A549 (cell line): ENCODE results near the gene COL7A1. TPM values are rescaled to one million over a fixed set of nuclear protein-coding genes. Genes with fewer than 3 reads are reported as not detected.

Source experiments
- ATAC-seq, 2 experiments: fragments of 200-7000 bp in 1 of 2; fragments of >200 bp in 1 of 2; cut with Nextera tagmentation in 1 of 2; cut with Tn5 transposase in 1 of 2; 3 replicates each; pipeline versions ENCODE4 v1.8.0 to v1.9.1; 2018 to 2020; ENCODE audit warnings: mild to moderate bottlenecking in 1 of 2, moderate library complexity in 1 of 2
- CTCF ChIA-PET: fragments of 300-600 bp; sonication (Branson Sonifier 250); formaldehyde crosslinking; extraction: SDS; loops from one replicate; lab custom pipeline; 2021; ENCODE audit warnings: antibody characterized with exemption, inconsistent platforms; lab: Yijun Ruan, JAX
- POLR2A ChIA-PET: fragments of 350-600 bp; formaldehyde crosslinking; extraction: SDS; loops from one replicate; lab custom pipeline; 2021; ENCODE audit warnings: antibody characterized with exemption, inconsistent platforms; lab: Yijun Ruan, JAX
- DNase-seq, 2 experiments: peaks; one replicate each; pipeline versions ENCODE4 v3.0.0 to v3.0.0-alpha.2; 2011 to 2016; ENCODE audit warnings: low read depth in 1 of 2, low spot score in 1 of 2
- FAIRE-seq: peaks from 2 replicates; lab custom pipeline; 2011; peaks lifted over from hg19 to GRCh38; lab: Jason Lieb, UNC
- H3K27ac ChIP-seq, 2 experiments: fragments of >200 bp; sonication (Bioruptor Twin); formaldehyde crosslinking; 3 replicates each; pipeline ENCODE4 v1.5.1; 2016 to 2017
- H3K4me1 ChIP-seq: fragments of >200 bp; sonication (Bioruptor Twin); formaldehyde crosslinking; 3 replicates; pipeline ENCODE4 v1.6.1; 2016
- H3K4me2 ChIP-seq: fragments of >200 bp; sonication (Bioruptor Twin); formaldehyde crosslinking; 3 replicates; pipeline ENCODE4 v1.6.1; 2016
- H3K4me3 ChIP-seq: fragments of >200 bp; sonication (Bioruptor Twin); formaldehyde crosslinking; 3 replicates; pipeline ENCODE4 v1.5.1; 2016
- H3K9me3 ChIP-seq: fragments of >200 bp; sonication (Bioruptor Twin); formaldehyde crosslinking; 3 replicates; pipeline ENCODE4 v1.6.1; 2016
- CEBPB ChIP-seq, 2 experiments: fragments of >200 bp in 1 of 2; sonication (Bioruptor Twin) in 1 of 2; formaldehyde crosslinking in 1 of 2; IDR thresholded peaks; 2 replicates each; pipeline ENCODE4 v1.6.1; 2012 to 2016
- CHD2 ChIP-seq: fragments of 150-350 bp; IDR thresholded peaks from 2 replicates; pipeline ENCODE4 v1.6.1; 2014; ENCODE audit warnings: low read length; ENCODE audit not compliant: partially characterized antibody
- EHF ChIP-seq: fragments of 250-450 bp; sonication (Bioruptor Pico); IDR thresholded peaks from 2 replicates; pipeline ENCODE4 v1.5.0; 2020; ENCODE audit warnings: mild to moderate bottlenecking
- ESRRA ChIP-seq: fragments of 150-350 bp; IDR thresholded peaks from 2 replicates; pipeline ENCODE4 v1.6.1; 2014; ENCODE audit warnings: mild to moderate bottlenecking, low read length, borderline replicate concordance
- FOSB ChIP-seq: fragments of 250-450 bp; sonication (Bioruptor Pico); IDR thresholded peaks from 2 replicates; pipeline ENCODE4 v1.5.0; 2020; ENCODE audit warnings: mild to moderate bottlenecking, moderate library complexity
- FOXS1 ChIP-seq: fragments of 250-450 bp; sonication (Bioruptor Pico); IDR thresholded peaks from 2 replicates; pipeline ENCODE4 v1.5.0; 2020; ENCODE audit warnings: mild to moderate bottlenecking, moderate library complexity
- GATA3 ChIP-seq: IDR thresholded peaks from 2 replicates; pipeline ENCODE4 v1.6.1; 2012; ENCODE audit warnings: borderline replicate concordance
- HOXA7 ChIP-seq: fragments of 250-450 bp; sonication (Bioruptor Pico); IDR thresholded peaks from 2 replicates; pipeline ENCODE4 v1.5.0; 2020; ENCODE audit warnings: mild to moderate bottlenecking, moderate library complexity
- HOXB5 ChIP-seq: fragments of 250-450 bp; sonication (Bioruptor Pico); IDR thresholded peaks from 2 replicates; pipeline ENCODE4 v1.5.0; 2020; ENCODE audit warnings: mild to moderate bottlenecking, moderate library complexity
- JUN ChIP-seq, 2 experiments: fragments of >200 bp; sonication (Bioruptor Twin); formaldehyde crosslinking; IDR thresholded peaks; 2 replicates in 1 of 2; 3 replicates in 1 of 2; pipeline ENCODE4 v1.6.1; 2016 to 2017
- JUNB ChIP-seq: fragments of >200 bp; sonication (Bioruptor Twin); formaldehyde crosslinking; IDR thresholded peaks from 2 replicates; pipeline ENCODE4 v1.6.1; 2016
- MAZ ChIP-seq: fragments of 150-350 bp; IDR thresholded peaks from 2 replicates; pipeline ENCODE4 v1.6.1; 2014; ENCODE audit warnings: antibody characterized with exemption, low read depth, low read length, borderline replicate concordance
- MYC ChIP-seq: IDR thresholded peaks from 2 replicates; pipeline ENCODE4 v1.6.1; 2012; ENCODE audit warnings: mild to moderate bottlenecking, inconsistent platforms, low read length, improper control_type of control experiment, borderline replicate concordance
- NFE2L2 ChIP-seq: fragments of 150-350 bp; conservative IDR thresholded peaks from 2 replicates; pipeline ENCODE4 v1.6.1; 2014; ENCODE audit warnings: low read length
- POLR2A ChIP-seq: IDR thresholded peaks from 2 replicates; pipeline ENCODE4 v1.6.1; 2012; ENCODE audit warnings: mild to moderate bottlenecking, low read length
- POLR2AphosphoS2 ChIP-seq: conservative IDR thresholded peaks from 2 replicates; pipeline ENCODE4 v1.6.1; 2012; ENCODE audit warnings: low read length, improper control_type of control experiment, inconsistent platforms
- RAD21 ChIP-seq, 2 experiments: fragments of >200 bp in 1 of 2; sonication (Bioruptor Twin) in 1 of 2; formaldehyde crosslinking in 1 of 2; IDR thresholded peaks in 1 of 2; conservative IDR thresholded peaks in 1 of 2; 2 replicates in 1 of 2; 3 replicates in 1 of 2; pipeline ENCODE4 v1.6.1; 2012 to 2018; ENCODE audit warnings: inconsistent platforms in 1 of 2
- RCOR1 ChIP-seq: fragments of 150-350 bp; IDR thresholded peaks from 2 replicates; pipeline ENCODE4 v1.6.1; 2014; ENCODE audit warnings: antibody characterized with exemption, low read length, low read depth
- RFX5 ChIP-seq: fragments of 450-650 bp; IDR thresholded peaks from 2 replicates; pipeline ENCODE4 v1.7.1; 2014; ENCODE audit warnings: antibody characterized with exemption, mild to moderate bottlenecking, moderate library complexity
- RNF2 ChIP-seq: fragments of 200-600 bp; sonication (generic); IDR thresholded peaks from 2 replicates; pipeline ENCODE4 v1.6.1; 2016; ENCODE audit warnings: low read depth, mild to moderate bottlenecking, antibody characterized with exemption, moderate library complexity, borderline replicate concordance
- SMC3 ChIP-seq: fragments of >200 bp; sonication (Bioruptor Twin); formaldehyde crosslinking; IDR thresholded peaks from 3 replicates; pipeline ENCODE4 v1.6.1; 2018; ENCODE audit warnings: inconsistent platforms
- WGBS: methylation state at CpG from one replicate; pipeline ENCODE4 v1.1.6; 2017; ENCODE audit errors: missing lambda C conversion rate; 5-methylcytosine and 5-hydroxymethylcytosine counted together
- polyA plus RNA-seq, 4 experiments: library from polyadenylated mRNA; depleted of rRNA in 3 of 4; stranded (reverse); fragments of >200 nt; fragmentation: RNase III in 1 of 4; extraction: RNeasy Plus Mini Kit Qiagen cat#74134 plus additional on column Dnase treatment in 1 of 4; gene quantifications; 2 replicates in 3 of 4; 3 replicates in 1 of 4; pipeline ENCODE4 v1.2.3, GENCODE V29; 2011 to 2017
- TF ChIP-seq, protein P1 (sequence below): fragments of >200 bp; sonication (Bioruptor Twin); formaldehyde crosslinking; IDR thresholded peaks from 3 replicates; pipeline ENCODE4 v1.6.1; 2016
- TF ChIP-seq, protein P2 (sequence below): fragments of 150-350 bp; IDR thresholded peaks from 2 replicates; pipeline ENCODE4 v1.6.1; 2014; ENCODE audit warnings: low read depth, mild to moderate bottlenecking, low read length
- TF ChIP-seq, protein P3 (sequence below): IDR thresholded peaks from 2 replicates; pipeline ENCODE4 v1.6.1; 2012; ENCODE audit warnings: low read depth, borderline replicate concordance
- TF ChIP-seq, protein P4 (sequence below): fragments of 450-650 bp; IDR thresholded peaks from 2 replicates; pipeline ENCODE4 v1.6.1; 2014; ENCODE audit warnings: antibody characterized with exemption
- TF ChIP-seq, protein P5 (sequence below): fragments of >200 bp; sonication (Bioruptor Twin); formaldehyde crosslinking; IDR thresholded peaks from 2 replicates; pipeline ENCODE4 v1.6.1; 2016

Gene COL7A1
- polyA plus RNA-seq, 2 of the 4 experiments (the other 2 are of a cell fraction): 36.5 to 240 TPM

DNA sequence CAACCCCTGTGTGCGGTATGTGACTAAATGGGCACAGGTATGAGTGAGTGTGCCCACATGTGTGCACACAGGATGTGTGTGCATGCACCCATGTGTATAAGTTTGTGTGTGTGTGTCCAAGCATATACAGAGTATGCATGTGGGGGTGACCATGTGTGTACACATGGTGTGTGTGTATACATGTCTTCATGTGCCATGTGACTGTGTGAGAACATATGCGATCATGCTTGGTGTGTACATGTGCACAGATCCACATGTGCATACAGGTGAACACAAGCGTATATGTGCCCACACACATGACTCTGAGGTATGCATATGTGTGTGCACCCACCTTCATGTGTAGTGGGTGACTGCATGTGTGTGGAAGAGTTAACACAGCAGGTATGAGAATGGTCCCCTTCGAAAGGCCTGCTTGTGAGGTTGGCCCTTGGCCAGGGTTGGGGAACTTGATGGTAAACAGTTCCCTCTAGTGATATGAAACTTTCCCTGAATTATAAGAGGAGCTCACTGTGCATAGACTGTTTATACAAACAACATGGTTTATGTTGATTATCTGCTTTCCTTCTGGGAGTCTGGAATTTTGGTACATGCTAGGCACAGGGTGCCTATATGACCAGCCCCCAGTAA lies 48.8 kb downstream of the COL7A1 start:
- 87% methylated on average over 4 of the region's 4 CpGs for WGBS
- Histone ChIP-seq H3K27ac (no peak overlapping the region), H3K4me3 (no peak overlapping the region), H3K4me1 (no peaks in the 10 kb centered on the region), H3K9me3 (no peaks in the 10 kb centered on the region), H3K4me2 (no peak overlapping the region)
- POLR2A ChIA-PET: no interaction called here
- ATAC-seq: no peak
- no peak for DNase-seq
- FAIRE-seq: no peak
- CTCF ChIA-PET: interaction anchor here (0.7 kb wide), 1 partner anchor 371 kb away, joined by 3 read pairs; no protein-coding TSS in a partner anchor
- no peak for TF ChIP-seq EHF (CRISPR knock-in tag)
- TF ChIP-seq NFE2L2: no peak
- no peak for TF ChIP-seq MAZ
- TF ChIP-seq JUN (IDR thresholded peaks at IDR 0.05): no peak
- TF ChIP-seq HOXB5 (CRISPR knock-in tag): no peak

DNA sequence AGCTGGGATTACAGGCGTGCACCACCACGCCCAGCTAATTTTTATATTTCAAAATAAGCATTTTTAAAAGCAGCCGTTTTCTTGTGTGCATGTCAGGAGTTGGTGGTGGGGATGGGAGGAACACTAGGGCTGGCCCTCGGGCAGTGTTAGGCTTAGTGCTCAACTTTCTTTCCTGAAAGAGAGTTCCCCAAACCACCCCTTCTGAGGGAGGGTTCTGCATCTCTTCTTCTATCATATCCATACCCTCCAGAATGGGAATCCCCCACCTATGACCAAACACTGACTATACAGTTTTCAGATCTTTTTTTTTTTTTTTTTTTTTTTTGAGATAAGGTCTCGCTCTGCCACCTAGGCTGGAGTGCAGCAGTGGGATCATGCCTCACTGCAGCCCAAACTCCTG lies 51.0 kb downstream of the COL7A1 start:
- H3K4me2 ChIP-seq: no peak overlapping the region
- H3K9me3 ChIP-seq: no peaks in the 10 kb centered on the region
- TF ChIP-seq RCOR1 (no peak), MYC (no peak), RAD21 (conservative IDR thresholded peaks at IDR 0.05 in 1 of 2, IDR thresholded peaks at IDR 0.05 in 1 of 2) (no peak), FOXS1 (no peak), POLR2AphosphoS2 (no peak), HOXA7 (no peak), SMC3 (no peak), RNF2 (no peak)
- TF ChIP-seq, protein P1, sequence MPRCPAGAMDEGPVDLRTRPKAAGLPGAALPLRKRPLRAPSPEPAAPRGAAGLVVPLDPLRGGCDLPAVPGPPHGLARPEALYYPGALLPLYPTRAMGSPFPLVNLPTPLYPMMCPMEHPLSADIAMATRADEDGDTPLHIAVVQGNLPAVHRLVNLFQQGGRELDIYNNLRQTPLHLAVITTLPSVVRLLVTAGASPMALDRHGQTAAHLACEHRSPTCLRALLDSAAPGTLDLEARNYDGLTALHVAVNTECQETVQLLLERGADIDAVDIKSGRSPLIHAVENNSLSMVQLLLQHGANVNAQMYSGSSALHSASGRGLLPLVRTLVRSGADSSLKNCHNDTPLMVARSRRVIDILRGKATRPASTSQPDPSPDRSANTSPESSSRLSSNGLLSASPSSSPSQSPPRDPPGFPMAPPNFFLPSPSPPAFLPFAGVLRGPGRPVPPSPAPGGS: no peak
- TF ChIP-seq, protein P2, sequence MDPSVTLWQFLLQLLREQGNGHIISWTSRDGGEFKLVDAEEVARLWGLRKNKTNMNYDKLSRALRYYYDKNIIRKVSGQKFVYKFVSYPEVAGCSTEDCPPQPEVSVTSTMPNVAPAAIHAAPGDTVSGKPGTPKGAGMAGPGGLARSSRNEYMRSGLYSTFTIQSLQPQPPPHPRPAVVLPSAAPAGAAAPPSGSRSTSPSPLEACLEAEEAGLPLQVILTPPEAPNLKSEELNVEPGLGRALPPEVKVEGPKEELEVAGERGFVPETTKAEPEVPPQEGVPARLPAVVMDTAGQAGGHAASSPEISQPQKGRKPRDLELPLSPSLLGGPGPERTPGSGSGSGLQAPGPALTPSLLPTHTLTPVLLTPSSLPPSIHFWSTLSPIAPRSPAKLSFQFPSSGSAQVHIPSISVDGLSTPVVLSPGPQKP: no peak
- TF ChIP-seq, all 56 proteins: peak for 0
- POLR2A ChIA-PET: no interaction called here
- no peaks in the 10 kb centered on the region for H3K4me1 ChIP-seq
- DNase-seq (no peak), ATAC-seq (no peak), FAIRE-seq (no peak)
- CTCF ChIA-PET: interaction anchor here (0.6 to 2.3 kb wide), 2 partner anchors 12 to 14 kb away, joined by 4 to 9 read pairs; no protein-coding TSS in a partner anchor
- no peak overlapping the region for H3K27ac ChIP-seq
- whole genome bisulfite sequencing: 84% methylated on average over 5 of the region's 5 CpGs
- no peak overlapping the region for H3K4me3 ChIP-seq

DNA sequence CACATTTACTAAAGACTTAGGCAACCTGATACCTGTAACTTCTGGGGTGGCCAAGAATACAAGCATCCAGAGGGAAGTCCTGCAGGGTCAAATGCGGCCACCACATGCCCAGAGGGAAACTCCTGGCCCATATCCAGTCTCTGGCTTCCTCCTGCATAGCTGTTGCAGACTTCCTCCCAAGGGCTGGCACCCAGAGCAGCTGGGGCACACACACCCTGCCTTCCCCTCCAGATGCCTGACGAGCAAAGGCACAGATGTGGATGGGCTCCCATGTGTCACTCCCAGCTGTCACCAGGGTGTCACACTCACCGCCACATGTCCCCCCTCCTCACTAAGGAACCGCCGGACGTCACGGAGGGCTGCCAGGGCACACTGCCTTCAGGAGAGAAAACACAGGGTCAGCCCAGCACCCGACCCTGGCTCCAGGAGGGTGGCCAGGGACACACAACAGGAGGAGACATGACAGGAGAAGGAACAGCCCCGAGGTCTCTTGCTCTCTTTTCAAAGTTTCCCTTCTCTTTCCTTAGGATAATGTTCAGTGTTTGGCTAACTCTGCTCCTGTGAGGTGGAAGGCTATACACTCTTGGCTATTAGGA lies 51.8 kb downstream of the COL7A1 start:
- FAIRE-seq: no peak
- H3K27ac ChIP-seq: no peak overlapping the region
- POLR2A ChIA-PET: no interaction called here
- no peak overlapping the region for H3K4me2 ChIP-seq
- no peak for DNase-seq
- H3K4me3 ChIP-seq: no peak overlapping the region
- 86% methylated on average over 8 of the region's 9 CpGs for WGBS
- ATAC-seq: peak; percentile 16 to 25; a peak in 2 of 6 replicates
- no peaks in the 10 kb centered on the region for H3K4me1 ChIP-seq
- CTCF ChIA-PET: interaction anchor here (2.3 kb wide), 2 partner anchors 15 to 16 kb away, joined by 8 to 9 read pairs; no protein-coding TSS in a partner anchor
- H3K9me3 ChIP-seq: no peaks in the 10 kb centered on the region
- TF ChIP-seq, protein P3, sequence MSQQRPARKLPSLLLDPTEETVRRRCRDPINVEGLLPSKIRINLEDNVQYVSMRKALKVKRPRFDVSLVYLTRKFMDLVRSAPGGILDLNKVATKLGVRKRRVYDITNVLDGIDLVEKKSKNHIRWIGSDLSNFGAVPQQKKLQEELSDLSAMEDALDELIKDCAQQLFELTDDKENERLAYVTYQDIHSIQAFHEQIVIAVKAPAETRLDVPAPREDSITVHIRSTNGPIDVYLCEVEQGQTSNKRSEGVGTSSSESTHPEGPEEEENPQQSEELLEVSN: no peak
- TF ChIP-seq RFX5 (no peak), MYC (no peak), RNF2 (no peak), FOXS1 (no peak), JUNB (no peak), GATA3 (no peak), RCOR1 (no peak), FOSB (CRISPR knock-in tag) (no peak), POLR2A (no peak), CEBPB (IDR thresholded peaks at IDR 0.05) (no peak), ESRRA (no peak), HOXB5 (CRISPR knock-in tag) (no peak), CHD2 (no peak)
- TF ChIP-seq, protein P4, sequence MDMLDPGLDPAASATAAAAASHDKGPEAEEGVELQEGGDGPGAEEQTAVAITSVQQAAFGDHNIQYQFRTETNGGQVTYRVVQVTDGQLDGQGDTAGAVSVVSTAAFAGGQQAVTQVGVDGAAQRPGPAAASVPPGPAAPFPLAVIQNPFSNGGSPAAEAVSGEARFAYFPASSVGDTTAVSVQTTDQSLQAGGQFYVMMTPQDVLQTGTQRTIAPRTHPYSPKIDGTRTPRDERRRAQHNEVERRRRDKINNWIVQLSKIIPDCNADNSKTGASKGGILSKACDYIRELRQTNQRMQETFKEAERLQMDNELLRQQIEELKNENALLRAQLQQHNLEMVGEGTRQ: no peak
- TF ChIP-seq, protein P5, sequence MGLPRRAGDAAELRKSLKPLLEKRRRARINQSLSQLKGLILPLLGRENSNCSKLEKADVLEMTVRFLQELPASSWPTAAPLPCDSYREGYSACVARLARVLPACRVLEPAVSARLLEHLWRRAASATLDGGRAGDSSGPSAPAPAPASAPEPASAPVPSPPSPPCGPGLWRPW: no peak
